Measurements from ENCODE around the gene TSSK6.

TSSK6 gene

DNA sequence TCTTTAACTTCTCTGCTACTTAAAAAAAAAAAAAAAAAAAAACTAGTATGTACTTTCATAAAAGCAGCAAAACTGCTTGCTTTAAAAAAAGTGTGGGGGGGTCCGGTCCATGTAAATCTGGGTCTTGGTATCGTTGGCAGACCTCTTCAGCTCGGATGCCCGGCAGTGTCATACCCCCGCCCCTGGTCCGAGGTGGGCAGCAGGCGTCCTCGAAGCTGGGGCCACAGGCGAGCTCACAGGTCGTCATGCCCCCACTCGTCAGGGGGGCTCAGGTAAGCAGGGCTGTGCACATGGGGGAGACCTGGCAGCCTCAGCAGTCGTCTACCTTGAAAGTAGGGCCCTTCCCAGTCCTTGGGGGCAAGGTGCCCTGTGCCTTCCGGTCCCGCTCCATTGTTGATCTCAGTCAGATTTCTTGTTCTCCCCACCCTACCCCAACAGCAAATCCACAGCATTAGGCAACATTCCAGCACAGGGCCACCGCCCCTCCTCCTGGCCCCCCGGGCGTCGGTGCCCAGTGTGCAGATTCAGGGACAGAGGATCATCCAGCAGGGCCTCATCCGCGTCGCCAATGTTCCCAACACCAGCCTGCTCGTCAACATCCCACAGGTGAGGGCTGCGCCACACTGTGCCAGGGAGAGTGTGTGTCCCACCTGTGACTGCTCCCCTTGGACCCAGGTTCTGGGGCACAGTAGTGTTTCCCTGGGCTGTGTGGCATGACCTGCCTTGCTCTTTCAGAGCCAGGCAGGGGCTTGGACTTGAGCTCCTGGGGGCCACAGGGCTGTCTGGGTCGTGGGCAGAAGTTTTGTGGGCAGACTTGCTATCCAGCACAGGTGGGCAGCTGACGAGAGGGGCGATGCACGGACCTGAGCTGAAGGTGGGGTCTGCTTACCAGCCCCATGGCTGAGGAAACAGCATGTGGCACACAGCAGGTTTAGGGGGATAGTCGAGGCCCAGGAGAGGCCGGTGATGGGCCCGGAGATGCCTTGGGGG is 19.4 kb downstream of the TSSK6 start:
- no peak for DNase-seq (ENCODE audit: extremely low read depth, low read depth)
- TF ChIP-seq, protein P1, sequence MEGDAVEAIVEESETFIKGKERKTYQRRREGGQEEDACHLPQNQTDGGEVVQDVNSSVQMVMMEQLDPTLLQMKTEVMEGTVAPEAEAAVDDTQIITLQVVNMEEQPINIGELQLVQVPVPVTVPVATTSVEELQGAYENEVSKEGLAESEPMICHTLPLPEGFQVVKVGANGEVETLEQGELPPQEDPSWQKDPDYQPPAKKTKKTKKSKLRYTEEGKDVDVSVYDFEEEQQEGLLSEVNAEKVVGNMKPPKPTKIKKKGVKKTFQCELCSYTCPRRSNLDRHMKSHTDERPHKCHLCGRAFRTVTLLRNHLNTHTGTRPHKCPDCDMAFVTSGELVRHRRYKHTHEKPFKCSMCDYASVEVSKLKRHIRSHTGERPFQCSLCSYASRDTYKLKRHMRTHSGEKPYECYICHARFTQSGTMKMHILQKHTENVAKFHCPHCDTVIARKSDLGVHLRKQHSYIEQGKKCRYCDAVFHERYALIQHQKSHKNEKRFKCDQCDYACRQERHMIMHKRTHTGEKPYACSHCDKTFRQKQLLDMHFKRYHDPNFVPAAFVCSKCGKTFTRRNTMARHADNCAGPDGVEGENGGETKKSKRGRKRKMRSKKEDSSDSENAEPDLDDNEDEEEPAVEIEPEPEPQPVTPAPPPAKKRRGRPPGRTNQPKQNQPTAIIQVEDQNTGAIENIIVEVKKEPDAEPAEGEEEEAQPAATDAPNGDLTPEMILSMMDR (IDR thresholded peaks at IDR 0.05; ENCODE audit: low read depth, low read length), result no peak

DNA sequence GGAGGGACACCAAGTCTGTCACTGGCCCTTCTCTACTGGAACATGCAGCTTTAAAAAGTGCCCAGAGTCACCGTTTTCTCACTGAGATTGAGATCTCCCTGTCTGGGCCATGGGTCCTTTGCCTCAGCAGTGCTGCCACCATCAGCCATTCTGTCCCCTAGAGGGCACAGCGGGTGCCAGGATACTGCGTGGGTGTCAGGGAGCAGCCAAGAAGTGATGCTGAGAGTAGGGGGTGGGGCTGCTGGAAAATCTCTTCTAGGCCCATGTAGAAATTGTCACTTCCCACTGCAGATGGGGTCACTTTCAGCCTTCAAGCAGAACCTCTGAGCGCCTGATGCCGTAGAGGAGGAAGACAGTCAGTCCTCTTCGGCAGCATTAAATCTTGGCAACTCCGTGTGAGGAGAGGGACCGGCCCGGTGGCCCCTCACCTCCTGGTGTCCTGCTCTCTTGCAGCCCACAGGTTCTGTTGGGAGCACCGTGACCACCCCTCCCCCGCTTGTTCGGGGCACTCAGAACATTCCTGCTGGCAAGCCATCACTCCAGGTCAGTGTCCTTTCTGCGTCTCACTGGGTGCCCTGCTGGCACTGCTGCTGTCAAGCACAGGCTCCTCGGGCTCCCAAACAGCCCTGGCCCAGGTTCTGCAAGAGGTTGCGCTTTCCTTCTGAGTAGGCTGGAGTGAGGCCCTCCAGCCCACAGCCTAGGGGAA is 21.4 kb downstream of the TSSK6 start:
- DNase-seq (ENCODE audit: extremely low read depth, low read depth), result no peak
- TF ChIP-seq, protein P1 (IDR thresholded peaks at IDR 0.05; ENCODE audit: low read depth, low read length), result no peak

DNA sequence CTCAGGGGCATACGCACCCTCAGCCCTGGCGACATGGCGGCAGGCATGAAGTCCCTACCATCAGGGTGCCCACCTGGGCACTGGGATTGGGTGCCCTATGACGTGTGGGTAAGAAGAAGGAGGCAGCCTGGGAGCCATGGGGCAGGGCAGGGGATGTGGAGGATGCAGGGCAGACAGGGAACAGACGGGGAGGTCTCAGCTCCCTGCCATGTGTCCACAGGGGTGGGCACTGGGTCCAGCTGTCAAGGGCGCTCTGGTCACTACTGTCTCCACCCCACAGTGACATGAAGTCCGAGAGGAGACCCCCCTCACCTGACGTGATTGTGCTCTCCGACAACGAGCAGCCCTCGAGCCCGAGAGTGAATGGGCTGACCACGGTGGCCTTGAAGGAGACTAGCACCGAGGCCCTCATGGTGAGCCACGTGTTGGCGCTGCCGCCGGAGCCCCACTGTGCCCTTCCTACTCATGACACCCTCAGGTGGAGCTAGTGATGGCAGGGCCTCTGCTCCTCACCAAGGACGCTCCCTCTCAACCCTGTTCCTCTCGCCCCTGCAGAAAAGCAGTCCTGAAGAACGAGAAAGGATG is 23.2 kb downstream of the TSSK6 start:
- TF ChIP-seq, protein P1 (IDR thresholded peaks at IDR 0.05; ENCODE audit: low read depth, low read length), result no peak
- no peak for DNase-seq (ENCODE audit: extremely low read depth, low read depth)

DNA sequence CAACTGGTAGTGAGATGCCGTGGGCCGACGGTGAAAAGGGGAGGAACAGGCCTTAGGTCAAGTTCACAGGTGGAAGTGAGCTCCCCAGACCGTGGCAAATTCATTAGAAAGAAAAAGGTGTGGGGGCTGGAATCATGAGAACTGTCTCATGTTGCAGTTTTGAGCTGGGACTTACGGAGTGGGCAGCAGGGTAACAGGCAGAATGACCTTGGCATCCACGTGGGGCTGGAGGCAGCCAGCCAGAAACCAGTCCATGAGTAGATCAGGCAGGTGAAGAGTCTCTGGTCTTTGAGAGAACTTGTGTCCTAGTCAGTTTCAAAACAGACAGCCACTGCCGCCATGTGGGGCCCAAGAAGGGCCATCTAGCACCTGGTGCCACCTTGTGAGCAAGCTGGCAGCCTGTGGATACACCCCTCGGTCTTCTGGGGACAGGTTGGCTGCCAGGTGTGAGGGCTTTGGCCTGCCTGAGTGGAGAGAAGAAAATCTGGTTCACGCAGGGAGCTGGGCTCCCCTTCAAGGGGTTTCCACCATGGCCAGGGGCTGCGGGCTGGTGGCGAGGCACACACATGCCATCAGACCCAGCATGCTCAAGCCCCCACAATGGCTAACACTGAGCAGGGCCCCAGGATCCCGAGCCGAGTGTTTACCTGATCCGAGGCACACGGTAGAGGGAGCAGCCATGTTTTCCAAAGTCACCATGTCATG is 23.9 kb downstream of the TSSK6 start:
- DNase-seq (ENCODE audit: extremely low read depth, low read depth), result no peak
- TF ChIP-seq, protein P1 (IDR thresholded peaks at IDR 0.05; ENCODE audit: low read depth, low read length), result no peak

DNA sequence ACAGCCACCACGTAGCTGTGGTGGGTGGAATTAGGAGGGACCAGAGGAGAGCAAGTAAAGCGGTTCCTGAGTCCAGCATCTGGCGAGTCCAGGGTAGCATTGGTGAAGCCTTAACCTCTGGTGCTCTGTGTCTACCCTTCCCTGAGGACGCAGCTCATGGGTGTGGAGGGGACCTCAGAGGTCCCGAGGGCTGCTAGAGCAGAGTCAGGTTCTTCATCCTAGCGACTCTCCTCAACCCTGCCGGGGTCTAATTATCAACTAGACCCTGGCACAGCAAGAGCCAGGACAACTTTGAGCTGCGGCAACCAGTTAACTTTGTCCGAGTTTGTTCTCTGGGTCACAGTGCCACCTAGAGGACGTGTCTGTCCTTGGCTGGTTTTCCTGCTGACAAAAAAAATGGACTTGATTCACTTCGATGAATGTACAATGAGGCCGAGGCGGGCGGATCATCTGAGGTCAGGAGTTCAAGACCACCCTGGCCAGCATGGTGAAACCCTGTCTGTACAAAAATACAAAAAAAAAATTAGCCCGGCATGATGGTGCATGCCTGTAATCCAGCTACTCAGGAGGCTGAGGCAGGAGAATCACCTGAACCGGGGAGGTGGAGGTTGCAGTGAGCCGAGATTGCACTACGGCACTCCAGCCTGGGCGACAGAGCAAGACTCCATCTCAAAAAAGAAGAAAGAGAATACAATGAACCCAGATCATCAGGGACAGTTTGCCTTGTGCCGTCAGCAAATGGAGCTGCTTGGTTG is 25.0 kb downstream of the TSSK6 start:
- TF ChIP-seq, protein P1 (IDR thresholded peaks at IDR 0.05; ENCODE audit: low read depth, low read length), result peak; percentile 79
- peak; percentile 64 for DNase-seq (ENCODE audit: extremely low read depth, low read depth)

DNA sequence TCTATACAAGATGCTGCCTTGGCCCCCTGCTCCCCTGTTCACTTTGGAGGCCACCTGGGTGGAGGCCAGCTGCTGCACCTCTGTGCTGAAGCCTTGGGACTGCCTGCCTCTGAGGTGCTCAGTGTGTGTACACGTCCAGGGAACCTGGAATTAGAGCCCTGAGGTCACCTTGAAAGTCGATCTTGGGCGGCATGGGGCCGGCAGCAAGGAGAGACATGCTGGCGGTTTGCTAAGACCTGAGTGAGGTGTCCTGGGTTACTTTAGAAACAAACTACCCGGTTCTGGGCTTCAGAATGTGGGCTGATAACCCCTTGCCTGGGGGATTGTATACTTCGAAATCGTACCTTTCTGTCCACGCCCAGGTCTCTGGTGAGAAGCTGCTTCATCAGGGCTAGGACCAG is 25.5 kb downstream of the TSSK6 start:
- TF ChIP-seq, protein P1 (IDR thresholded peaks at IDR 0.05; ENCODE audit: low read depth, low read length), result no peak
- DNase-seq (ENCODE audit: extremely low read depth, low read depth), result no peak
